ENCODE data around the gene PPP6R2.

- TF ChIP-seq CTCF (IDR thresholded peaks at IDR 0.05) (no peak), POLR2A (IDR thresholded peaks at IDR 0.05) (no peak)
Observed at GRCh38 chr22:50463188-50463900, 120.2 kb downstream of the PPP6R2 start.
